IPS-18c (cell line): ENCODE results near the gene SOBP.
"Not testable (repeated sequence)": the region's sequence is repeated elsewhere in the genome, so short reads cannot be mapped to it uniquely, and the experiment has no call there.

Experiments
- H3K4me3 ChIP-seq: 2 replicates; pipeline ENCODE4 v1.7.0; 2013; ENCODE audit warnings: low read depth, mild to moderate bottlenecking, low read length, moderate library complexity; ENCODE audit not compliant: insufficient read depth
- H3K9me3 ChIP-seq: one replicate; pipeline ENCODE4 v1.6.1; 2013; ENCODE audit warnings: mild to moderate bottlenecking, low read length, moderate library complexity; ENCODE audit not compliant: control insufficient read depth, insufficient read depth

SOBP gene

DNA sequence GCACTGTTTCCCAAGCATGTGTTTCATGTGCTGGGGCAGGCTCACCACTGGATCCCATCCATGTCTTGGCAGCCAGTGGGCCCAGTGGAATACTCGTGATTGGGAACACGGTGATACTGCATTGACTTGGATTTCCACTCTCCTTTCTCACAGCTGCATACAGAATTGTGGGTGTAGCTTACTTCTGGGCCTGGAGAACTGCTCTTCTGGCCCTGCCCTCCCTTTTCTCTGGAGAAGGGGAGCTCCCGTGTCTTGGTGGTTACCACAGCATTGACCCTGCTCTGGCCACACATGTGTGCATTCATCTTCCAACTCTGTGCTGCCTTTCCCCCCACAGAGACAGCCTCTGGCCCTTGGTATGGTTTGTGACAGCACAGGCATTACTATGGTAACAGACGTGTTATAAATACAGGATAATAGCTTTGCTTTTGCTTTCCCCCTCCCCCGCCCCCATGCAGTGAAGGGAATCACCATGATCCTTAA, 21.6 kb downstream of the SOBP start:
- H3K4me3 ChIP-seq, result no peak overlapping the region
- H3K9me3 ChIP-seq, result no peaks in the 10 kb centered on the region

DNA sequence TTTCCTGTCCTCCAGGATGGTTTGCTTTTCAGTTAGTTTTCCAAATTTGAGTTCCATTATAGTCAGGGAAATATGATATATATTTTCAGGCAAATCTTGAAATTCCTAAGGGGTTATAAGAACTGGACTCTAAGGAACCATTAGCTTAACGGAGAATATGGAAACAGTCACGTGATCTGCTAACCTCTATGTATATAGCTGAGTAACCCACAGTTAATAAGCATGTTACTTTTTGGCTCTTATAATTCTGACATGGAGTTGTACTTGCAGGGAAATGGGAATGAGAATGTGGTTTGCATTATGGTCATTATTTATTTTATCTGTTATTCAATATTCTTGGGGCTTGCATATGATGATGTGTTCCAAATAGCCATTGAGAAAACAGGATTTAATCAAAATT, 23.3 kb downstream of the SOBP start:
- H3K9me3 ChIP-seq, result no peaks in the 10 kb centered on the region
- no peak overlapping the region for H3K4me3 ChIP-seq

GRCh38 chr6:107515955-107516354, 26.0 kb downstream of the SOBP start:
- H3K9me3 ChIP-seq, result no peaks in the 10 kb centered on the region
- H3K4me3 ChIP-seq, result no peak overlapping the region

- no peak overlapping the region for H3K4me3 ChIP-seq
- H3K9me3 ChIP-seq, result no peaks in the 10 kb centered on the region
Observed at GRCh38 chr6:107517274-107517673, 27.4 kb downstream of the SOBP start.

- H3K9me3 ChIP-seq, H3K4me3 ChIP-seq: not testable (repeated sequence)
Observed at GRCh38 chr6:107519224-107519623, 29.3 kb downstream of the SOBP start.

- not testable (repeated sequence) for H3K9me3 ChIP-seq, H3K4me3 ChIP-seq
Observed at GRCh38 chr6:107520706-107521105, 30.8 kb downstream of the SOBP start.

GRCh38 chr6:107523054-107523791, 33.3 kb downstream of the SOBP start:
- H3K4me3 ChIP-seq, result no peak overlapping the region
- no peaks in the 10 kb centered on the region for H3K9me3 ChIP-seq

- no peaks in the 10 kb centered on the region for H3K9me3 ChIP-seq
- H3K4me3 ChIP-seq, result no peak overlapping the region
Observed at GRCh38 chr6:107523794-107524193, 33.9 kb downstream of the SOBP start.

DNA sequence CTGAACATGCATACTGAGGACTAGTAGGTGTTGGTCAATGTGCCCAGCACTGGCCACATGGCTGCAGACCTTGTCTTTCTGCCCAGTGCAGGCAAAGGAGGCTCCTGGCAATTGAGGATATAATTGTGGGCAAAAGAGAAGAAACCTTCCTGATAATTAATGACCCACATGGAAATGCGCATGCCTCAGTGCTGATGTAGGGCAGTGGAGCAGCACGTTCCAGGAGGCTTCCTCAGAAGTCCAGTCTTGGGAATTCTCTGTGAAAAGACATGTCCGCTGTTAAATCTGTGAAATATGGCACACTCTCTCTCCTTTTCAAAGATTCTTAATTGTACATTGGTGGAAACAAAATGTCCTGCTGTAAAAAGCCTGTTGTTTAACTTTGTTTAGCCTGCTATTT, 34.7 kb downstream of the SOBP start:
- no peak overlapping the region for H3K4me3 ChIP-seq

GRCh38 chr6:107531868-107532267, 42.0 kb downstream of the SOBP start:
- Histone ChIP-seq H3K4me3 (no peak overlapping the region), H3K9me3 (no peaks in the 10 kb centered on the region)

More for the DNA sequence above, 34.7 kb downstream of the SOBP start:
- no peaks in the 10 kb centered on the region for H3K9me3 ChIP-seq

- no peaks in the 10 kb centered on the region for H3K9me3 ChIP-seq
- no peak overlapping the region for H3K4me3 ChIP-seq
Observed at GRCh38 chr6:107532706-107533105, 42.8 kb downstream of the SOBP start.

DNA sequence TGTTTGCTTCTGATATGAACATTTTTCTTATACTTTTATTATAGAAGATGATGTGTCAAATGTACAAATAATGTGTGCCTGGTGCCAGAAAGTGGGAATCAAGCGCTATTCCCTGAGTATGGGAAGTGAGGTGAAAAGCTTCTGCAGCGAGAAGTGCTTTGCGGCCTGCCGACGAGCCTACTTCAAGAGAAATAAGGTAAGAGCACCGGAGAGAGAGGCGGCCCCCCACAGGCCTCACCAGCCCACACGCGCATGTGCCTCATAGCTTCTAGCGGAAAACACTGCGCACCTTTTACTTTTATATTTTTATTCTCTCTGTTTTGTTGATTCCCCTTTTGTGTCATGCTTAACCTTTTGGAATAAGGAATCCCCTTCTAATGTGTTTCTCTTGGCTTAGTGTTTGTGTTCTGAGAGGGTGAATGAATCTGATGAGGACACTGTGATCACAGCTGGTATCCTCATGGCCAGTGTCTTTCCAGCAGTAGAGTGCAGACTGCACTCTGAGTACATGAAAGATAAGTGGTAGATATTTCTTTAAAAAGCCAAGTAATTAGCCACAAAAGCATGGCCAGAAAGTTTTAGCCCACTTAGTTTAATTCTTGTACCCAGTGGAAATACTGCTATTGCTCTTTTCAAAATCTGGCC, 43.6 kb downstream of the SOBP start:
- Histone ChIP-seq H3K9me3 (no peaks in the 10 kb centered on the region), H3K4me3 (no peak overlapping the region)

DNA sequence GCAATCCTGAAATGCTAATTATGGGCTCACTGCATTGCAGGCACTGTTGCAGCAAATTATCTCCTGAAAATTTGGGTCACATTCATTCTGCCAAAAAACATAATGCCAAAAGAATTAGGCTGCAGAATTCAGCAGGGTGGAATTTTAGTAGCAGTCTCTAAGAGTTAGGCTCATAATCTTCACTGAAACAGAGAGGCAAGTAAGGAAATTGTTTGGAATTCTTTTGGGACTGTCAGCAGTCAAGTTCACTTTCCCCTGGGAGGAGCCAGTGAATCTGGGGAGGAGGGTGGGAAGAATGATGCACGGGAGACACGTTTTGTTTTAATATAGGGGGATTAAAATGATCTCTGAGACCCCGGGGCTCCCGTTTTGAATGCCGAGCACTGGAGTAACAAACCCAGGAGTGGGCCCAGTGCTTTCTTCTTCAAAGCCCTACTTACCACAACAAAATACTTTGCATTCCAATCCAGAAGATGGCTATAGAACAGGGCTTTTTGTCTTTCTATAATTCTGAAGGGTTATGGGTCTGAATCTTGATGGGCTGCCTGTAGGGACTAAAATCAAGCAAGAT, 44.7 kb downstream of the SOBP start:
- H3K4me3 ChIP-seq, result no peak overlapping the region

DNA sequence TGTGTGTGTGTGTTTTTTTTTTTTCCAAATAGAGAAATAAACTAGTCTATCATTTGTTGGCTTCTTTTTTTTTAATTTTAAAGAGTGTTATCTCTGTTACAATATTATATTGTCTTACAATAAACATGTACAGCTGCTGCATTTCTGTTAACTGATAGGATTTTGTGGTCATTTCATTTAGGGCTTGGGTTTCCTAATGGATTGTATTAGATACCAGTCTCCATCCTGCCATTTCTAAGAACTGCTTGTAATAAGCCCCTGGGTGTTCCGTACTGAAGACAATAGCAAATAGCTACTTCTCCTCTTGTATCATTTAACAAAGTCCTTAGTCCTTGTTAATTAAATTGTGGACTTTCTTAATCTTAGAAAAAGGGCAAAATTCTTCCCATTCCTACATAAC, 45.7 kb downstream of the SOBP start:
- Histone ChIP-seq H3K9me3 (no peaks in the 10 kb centered on the region), H3K4me3 (no peak overlapping the region)

More for the DNA sequence above, 44.7 kb downstream of the SOBP start:
- H3K9me3 ChIP-seq, result no peaks in the 10 kb centered on the region

GRCh38 chr6:107536180-107536961, 46.5 kb downstream of the SOBP start:
- H3K4me3 ChIP-seq, result no peak overlapping the region
- no peaks in the 10 kb centered on the region for H3K9me3 ChIP-seq

GRCh38 chr6:107537559-107537958, 47.6 kb downstream of the SOBP start:
- Histone ChIP-seq H3K9me3 (no peaks in the 10 kb centered on the region), H3K4me3 (no peak overlapping the region)

GRCh38 chr6:107538856-107539387, 49.0 kb downstream of the SOBP start:
- no peaks in the 10 kb centered on the region for H3K9me3 ChIP-seq
- no peak overlapping the region for H3K4me3 ChIP-seq
